GM10266 (cell line): ENCODE measurements around the gene TCOF1.

Experiments used
- DNase-seq: peaks from one replicate; pipeline ENCODE4 v3.0.0; 2012; ENCODE audit errors: extremely low spot score
- CTCF ChIP-seq: IDR thresholded peaks from 2 replicates; pipeline ENCODE4 v1.5.1; 2012; ENCODE audit warnings: mild to moderate bottlenecking, low read depth; ENCODE audit not compliant: control insufficient read depth, insufficient read depth; ENCODE audit errors: missing control alignments

Gene TCOF1

GRCh38 chr5:150313501-150313900, 44.0 kb upstream of the TCOF1 start:
- DNase-seq, result no peak
- no peak for TF ChIP-seq CTCF

- DNase-seq, result no peak
- TF ChIP-seq CTCF, result no peak
Measured at GRCh38 chr5:150313921-150314716, 43.4 kb upstream of the TCOF1 start.

- TF ChIP-seq CTCF, result no peak
Measured at GRCh38 chr5:150315245-150315644, 42.3 kb upstream of the TCOF1 start.

GRCh38 chr5:150316320-150316719, 41.2 kb upstream of the TCOF1 start:
- no peak for DNase-seq
- TF ChIP-seq CTCF, result no peak

More at GRCh38 chr5:150315245-150315644, 42.3 kb upstream of the TCOF1 start:
- no peak for DNase-seq

GRCh38 chr5:150317048-150318003, 40.2 kb upstream of the TCOF1 start:
- TF ChIP-seq CTCF, result no peak
- no peak for DNase-seq

- no peak for DNase-seq
- no peak for TF ChIP-seq CTCF
Measured at GRCh38 chr5:150318613-150319483, 38.6 kb upstream of the TCOF1 start.
